Endometrial microvascular endothelial cells (primary cell): Measurements from ENCODE around the gene CFAP97D2. TPM values are rescaled to one million over a fixed set of nuclear protein-coding genes. Genes with fewer than 3 reads are reported as not detected.
"Not testable (repeated sequence)": the region's sequence is repeated elsewhere in the genome, so short reads cannot be mapped to it uniquely, and the experiment has no call there.

Experiments used
- in situ Hi-C: cut with HindIII; loops from 2 replicates; pipeline ENCODE4 v1.10.0; 2017; ENCODE audit warnings: low sequenced_read_pairs, low pct_unique_long_range_greater_than_20kb; ENCODE audit errors: inconsistent ontology term
- total RNA-seq: library from RNA; depleted of rRNA; stranded (reverse); fragments of >200 nt; gene quantifications from one replicate; pipeline ENCODE4 v1.2.3, GENCODE V29; 2015; ENCODE audit errors: inconsistent ontology term

The CFAP97D2 gene
- not detected for total RNA-seq

- in situ Hi-C loops: no loop called here
Observed at GRCh38 chr13:114179087-114179658, at the start of gene CFAP97D2. CFAP97D2 (plus strand) TSS chr13:114179257; CDS start chr13:114179331, 74 bp downstream.

DNA sequence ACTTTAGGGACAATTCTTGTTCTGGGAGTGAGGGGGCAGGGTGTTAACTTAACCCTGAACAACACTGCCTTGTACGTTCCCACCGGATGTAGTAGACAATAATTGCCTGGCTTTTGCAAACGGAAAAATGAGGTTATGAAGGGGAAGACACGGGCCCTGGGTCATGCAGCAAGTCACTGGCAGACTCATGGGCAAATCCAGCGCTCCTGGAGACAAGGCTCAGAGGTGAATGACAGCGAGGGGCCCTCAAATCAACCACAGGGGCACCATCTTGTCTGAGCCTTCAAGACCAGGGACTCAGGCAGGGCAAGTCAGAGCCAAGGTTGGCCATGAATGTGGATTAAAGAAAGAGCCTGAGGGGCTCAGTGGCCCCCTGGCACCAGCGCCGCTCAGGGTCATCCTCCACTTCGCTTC, 49.4 kb upstream of the CFAP97D2 start:
- in situ Hi-C loops: no loop called here

DNA sequence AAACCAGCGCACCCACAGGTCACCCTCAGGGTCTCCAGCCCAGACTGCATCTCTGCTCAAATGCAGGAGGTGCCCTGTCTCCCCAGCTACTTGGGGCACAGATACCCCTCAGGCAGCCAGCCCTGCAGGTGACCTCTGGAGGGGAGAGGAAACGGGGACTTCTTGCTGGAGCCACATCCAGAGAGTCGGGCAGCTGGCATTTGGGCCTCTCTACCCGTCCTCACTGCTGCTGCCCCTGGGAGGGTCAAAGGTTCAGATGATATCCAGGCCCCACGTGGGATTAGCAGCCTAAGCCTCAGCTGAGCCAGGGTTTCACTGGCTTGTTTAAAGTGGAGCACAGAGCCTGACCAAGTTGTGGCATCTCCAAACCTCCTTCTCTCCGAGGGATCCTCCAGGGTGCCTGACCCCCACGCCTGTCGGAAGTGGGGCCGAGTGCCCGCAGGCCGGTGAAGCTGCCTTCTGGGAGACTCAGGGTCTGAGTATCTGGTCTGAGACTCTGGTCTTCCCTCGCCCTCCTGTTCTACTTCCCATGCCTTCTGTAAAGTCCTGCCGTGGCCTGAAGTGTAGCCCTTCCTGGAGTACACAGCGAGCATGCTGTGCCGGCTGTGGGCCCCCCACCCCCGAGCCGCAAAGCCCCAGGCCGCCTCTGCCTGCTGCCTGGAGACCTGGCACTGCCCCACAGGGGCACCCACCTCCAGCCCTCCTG, 48.8 kb upstream of the CFAP97D2 start:
- in situ Hi-C loops: no loop called here

DNA sequence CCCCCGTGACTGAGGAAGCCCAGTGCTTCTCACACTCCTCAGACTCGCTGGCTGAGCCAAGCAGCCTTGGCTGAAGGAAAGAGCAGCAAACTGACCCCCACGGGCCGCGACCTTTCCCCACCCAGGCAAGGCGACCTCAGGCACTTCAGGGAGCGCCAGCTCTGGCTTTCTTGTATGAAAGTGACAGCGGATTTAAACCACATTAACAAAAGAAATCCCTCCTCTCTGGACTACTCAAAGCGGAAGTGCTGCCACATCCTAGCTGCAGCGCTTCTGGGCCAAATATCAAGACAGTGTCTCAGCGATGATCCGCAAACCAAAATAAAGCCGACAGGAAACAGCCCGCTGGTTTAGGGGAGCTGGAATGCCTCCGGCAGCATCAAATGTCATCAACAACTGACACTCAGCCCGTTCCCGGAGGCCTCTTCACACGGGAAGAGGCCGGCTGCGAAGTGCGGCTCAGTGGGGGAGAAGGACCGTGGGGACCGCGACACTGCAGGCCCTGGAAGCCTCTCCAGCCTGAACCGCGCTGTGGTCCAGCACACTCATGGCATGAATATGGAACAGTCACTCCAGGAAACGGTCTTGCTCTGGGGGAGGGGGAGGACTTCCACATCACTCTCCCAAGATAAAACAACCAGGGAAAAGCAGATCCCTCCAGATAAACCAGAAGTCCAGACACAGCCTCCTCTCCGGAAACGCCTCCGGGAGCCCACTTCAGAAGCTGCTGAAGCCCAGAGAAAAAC, 48.0 kb upstream of the CFAP97D2 start:
- in situ Hi-C loops: no loop called here

DNA sequence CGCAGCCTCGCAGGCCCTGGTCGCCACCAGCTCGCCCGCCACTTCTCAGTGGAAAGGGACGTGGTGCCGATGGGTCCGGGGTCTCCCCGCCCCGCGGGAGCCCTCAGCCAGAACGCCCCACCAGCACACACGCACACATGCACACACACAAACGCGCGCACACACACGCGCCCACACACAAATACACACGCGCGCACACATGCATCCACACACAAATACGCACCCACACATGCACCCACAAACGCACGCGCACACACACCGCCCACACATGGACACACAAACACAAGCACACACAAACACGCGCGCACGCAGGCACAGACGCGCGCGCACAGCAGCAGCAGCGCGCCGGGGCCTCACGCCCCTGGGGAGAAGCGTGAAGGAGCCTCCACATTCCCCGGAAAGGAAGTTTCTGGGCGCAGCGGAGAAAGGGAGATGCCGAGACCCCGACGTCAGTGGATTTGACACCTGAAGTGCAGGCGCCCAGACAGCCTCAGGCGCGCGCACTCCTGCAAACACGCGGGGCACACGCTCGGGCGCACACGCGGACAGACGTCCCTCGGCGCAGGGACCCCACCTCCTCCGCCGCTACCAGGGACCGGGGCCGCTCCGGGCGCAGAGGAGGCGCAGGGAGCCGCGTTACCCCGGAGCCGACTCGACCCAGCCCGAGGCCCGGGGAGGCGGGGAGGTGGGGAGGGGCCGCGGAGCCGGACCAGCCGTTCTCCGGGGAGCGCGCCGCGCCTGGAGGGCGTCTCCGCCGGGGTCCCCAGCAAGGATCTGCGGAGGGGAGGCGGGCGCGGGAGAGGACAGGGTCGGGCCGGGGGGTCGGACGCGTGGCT, 47.3 kb upstream of the CFAP97D2 start:
- in situ Hi-C loops: no loop called here

DNA sequence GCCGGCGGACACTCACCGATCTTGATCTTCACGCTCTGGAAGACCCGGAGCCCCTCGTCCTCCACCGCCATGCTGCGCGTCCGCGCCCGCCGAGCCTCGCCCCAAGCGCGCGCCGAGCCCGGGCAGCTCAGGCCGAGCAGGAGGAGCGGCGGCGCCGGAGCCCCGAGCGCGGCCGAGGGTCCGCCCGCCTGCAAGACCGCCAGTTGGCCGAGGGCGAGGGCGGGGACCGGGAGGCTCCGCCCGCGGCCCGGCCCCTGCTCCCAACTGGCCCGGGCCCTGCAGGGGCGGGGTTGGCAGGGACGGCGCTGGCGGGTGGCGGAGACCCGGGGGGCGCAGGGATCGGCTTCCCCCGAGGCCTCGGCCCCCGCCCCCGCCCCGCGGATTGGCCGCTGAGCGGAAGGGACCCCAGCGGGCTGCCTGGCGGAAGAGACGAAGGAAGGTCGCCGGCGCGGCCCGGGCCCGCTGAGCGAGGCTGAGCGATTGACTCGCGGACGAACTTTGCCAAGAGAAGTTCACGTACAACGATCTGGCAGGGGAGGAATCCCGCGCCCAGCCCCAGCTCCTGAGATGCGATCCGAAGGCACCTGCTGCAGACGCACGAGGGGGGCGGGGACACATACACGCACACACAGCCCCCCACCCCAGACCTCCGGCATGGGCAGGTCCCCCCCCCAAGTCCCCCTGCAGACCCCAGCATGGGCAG, 46.5 kb upstream of the CFAP97D2 start, which contains the start of gene RASA3:
RASA3 (minus strand) TSS at position 205 of the 703 bp plus-strand sequence; CDS start at position 71, 134 bp downstream.
- in situ Hi-C loops: no loop called here

- in situ Hi-C loops: not testable (repeated sequence)
Observed at GRCh38 chr13:114133126-114133525, 45.9 kb upstream of the CFAP97D2 start.

DNA sequence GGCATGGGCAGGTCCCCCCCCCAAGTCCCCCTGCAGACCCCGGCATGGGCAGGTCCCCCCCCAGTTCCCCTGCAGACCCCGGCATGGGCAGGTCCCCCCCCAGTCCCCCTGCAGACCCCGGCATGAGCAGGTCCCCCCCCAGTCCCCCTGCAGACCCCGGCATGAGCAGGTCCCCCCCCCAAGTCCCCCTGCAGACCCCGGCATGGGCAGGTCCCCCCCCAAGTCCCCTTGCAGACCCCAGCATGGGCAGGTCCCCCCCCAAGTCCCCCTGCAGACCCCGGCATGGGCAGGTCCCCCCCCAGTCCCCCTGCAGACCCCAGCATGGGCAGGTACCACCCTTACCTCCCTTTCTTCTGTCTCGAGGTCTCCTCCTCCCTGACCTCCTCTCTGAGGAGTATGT, 45.5 kb upstream of the CFAP97D2 start:
- in situ Hi-C loops: not testable (repeated sequence)

DNA sequence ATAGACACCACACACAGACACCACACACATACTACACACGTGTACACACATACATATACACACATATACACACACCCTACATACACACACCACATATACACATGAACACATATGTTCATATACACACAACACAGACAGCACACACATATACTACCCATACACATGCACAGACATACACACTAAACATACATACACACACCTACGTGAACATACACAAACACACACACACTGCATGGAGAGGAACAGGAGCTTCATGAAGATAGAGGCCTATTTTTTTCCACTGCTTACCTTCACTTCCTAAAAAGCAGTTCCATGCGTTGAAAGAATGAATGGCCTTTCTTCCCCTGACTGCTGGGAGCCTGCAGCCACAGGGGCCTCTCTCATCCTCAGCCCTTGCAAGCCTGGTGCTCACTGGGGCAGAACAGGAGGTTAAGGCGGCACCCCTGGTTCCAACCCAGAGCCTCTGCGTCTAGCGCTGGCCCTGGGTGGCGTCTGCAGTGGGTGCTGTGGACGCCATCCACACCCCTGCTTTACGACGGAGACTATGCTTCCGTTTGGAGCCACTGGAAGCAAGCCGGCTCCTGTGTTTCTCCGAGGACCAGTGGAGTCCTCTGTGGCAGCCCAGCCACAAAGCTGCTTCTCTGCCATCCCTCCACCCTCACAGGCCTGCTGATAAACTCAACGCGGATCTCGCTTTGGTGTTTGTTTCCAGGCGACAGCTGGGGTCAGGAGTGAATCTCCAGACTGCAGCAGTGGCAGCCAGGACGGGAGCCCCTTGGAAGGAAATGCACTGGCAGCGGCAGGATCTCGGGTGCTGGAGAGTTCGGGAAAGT, 44.7 kb upstream of the CFAP97D2 start:
- in situ Hi-C loops: no loop called here

DNA sequence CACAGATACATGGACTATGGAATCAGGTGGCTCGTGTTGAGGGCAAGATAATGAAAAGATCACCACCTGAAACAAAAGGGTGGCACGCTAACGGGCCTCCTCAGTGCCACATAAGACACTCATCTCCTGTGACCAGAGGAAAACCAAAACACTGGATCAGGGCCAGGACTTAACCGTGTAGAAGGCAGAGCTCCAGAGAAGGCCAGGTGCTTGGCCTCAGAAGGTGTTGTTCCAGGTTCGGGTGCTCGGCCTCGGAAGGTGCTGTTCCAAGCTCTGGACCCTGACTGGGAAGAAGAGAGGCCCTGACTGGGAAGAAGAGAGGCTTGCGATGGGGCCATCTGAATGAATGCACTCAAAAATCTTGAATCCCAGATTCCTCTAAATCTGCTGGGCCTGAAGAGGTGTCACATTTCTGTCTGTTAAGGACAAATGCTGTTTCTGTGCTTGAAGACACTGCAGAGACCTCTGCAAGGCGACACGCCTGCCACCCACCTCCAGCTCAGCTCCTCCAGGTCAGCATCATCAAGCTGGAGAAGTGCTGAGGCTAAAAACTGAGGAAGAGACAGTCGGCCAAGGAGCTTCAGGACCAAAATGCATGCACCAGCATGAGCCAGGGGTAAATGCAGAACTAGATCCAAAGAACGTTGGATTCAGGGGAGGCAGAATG, 44.0 kb upstream of the CFAP97D2 start:
- in situ Hi-C loops: no loop called here

DNA sequence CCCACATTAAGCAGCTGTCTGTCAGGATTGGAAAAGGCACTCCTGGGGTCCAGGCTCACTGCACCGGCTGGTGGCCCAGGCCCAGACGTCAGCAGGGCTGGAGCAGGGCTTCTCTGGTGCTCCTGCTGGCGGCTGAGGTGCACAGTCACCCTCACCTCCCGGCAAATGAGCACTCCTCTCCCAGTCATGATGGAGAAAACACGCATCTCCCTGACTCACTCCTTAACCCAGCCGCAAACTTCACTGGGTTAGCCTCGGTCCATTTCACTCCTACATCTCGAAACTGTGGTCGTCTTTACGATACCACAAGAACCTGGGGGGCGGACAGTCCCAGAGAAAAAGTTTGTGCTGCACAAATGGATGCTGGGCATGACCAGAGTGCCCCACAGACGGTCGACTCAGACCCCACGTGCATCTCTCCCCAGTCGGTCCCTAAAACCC, 43.3 kb upstream of the CFAP97D2 start:
- in situ Hi-C loops: no loop called here

DNA sequence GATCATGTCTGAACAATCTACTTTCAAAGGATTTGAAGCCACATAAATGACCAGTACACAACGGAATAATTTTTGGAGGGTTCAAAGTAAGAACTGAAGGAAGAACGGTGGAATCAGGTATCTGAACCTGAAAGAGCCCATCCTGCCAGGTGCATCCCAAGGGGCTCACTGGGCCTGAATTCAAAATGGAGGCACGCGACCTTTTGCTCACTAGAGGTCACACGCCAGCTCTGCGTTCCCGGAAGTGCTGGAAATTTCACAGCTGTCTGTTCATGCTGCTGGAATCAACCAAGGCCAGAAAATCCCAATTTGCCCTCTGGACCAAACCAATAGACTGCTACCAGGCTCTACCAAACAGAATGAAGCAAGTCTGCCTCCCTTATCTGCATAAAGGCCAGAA, 42.5 kb upstream of the CFAP97D2 start:
- in situ Hi-C loops: no loop called here

- in situ Hi-C loops: no loop called here
Observed at GRCh38 chr13:114140131-114140905, 38.7 kb upstream of the CFAP97D2 start.

DNA sequence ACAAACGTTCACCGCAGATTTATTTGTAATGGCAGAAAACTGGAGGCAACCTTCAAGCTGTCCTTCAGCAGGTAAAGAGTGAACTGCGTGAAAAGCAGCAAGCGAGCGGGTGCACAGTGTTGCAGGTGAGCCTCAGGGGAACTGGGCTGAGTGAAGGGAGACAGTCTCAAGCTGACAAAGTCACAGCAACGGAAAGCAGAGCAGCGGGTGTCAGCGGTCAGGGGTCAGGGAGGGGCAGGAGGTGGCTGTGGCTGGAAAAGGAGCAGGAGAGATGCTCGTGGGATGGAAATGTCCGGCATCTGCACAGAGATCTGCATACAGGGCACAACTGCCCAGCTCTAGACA, 38.2 kb upstream of the CFAP97D2 start:
- in situ Hi-C loops: no loop called here

DNA sequence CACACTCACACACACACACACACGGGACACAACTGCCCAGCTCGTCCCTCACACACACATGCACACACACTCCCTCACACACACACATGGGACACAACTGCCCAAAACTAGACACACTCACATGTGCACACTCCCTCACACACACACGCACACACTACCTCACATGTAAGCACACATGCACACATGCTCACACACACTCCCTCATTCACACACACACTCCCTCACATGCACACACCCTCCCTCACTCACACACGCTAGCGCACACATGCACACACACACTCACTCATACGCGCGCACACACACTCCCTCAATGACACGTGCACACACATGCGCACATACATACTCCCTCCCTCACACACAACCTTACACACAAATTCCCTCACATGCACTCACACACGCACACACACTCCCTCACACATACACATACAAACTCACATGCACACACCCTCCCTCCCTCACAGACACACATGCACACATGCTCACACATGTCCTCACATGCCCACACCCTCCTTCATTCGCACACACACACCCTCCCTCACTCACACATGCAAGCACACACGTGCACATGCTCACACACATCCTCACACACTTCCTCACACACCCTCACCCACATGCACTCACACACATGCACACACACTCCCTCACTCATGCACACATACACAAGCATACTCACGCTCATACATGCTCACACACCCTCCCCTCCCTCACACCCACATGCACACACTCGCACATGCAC, 37.6 kb upstream of the CFAP97D2 start:
- in situ Hi-C loops: no loop called here

- in situ Hi-C loops: no loop called here
Observed at GRCh38 chr13:114142137-114142550, 36.9 kb upstream of the CFAP97D2 start.
